Neural cell (in vitro differentiated cells): ENCODE results near the gene UBFD1.

Source experiments
- CTCF ChIP-seq: fragments of 450-650 bp; IDR thresholded peaks from 2 replicates; pipeline ENCODE4 v1.5.1; 2014; ENCODE audit warnings: antibody characterized with exemption, mild to moderate bottlenecking, moderate library complexity; ENCODE audit not compliant: poor library complexity, severe bottlenecking
- EP300 ChIP-seq: fragments of 450-650 bp; conservative IDR thresholded peaks from 2 replicates; pipeline ENCODE4 v1.6.1; 2014; ENCODE audit warnings: antibody characterized with exemption, mild to moderate bottlenecking, moderate library complexity; ENCODE audit not compliant: poor library complexity, severe bottlenecking
- EZH2 ChIP-seq: fragments of 200-600, 300-800 bp; shearing (Covaris generic), sonication (generic); IDR thresholded peaks from 2 replicates; pipeline ENCODE4 v1.6.1; 2014; ENCODE audit warnings: antibody characterized with exemption, low read length, borderline replicate concordance, mild to moderate bottlenecking; ENCODE audit not compliant: insufficient read depth, poor library complexity, severe bottlenecking
- MXI1 ChIP-seq: fragments of 450-650 bp; conservative IDR thresholded peaks from 2 replicates; pipeline ENCODE4 v1.6.1; 2014; ENCODE audit warnings: antibody characterized with exemption, mild to moderate bottlenecking; ENCODE audit not compliant: poor library complexity, severe bottlenecking
- POLR2AphosphoS5 ChIP-seq: IDR thresholded peaks from 2 replicates; pipeline ENCODE4 v1.6.1; 2012
- REST ChIP-seq: IDR thresholded peaks from 2 replicates; pipeline ENCODE4 v1.6.1; 2012; ENCODE audit warnings: borderline replicate concordance
- TAF1 ChIP-seq: IDR thresholded peaks from 2 replicates; pipeline ENCODE4 v1.6.1; 2012; ENCODE audit warnings: low read depth

- no peak for TF ChIP-seq EP300
- no peak for TF ChIP-seq TAF1
- no peak for TF ChIP-seq CTCF
- no peak for TF ChIP-seq EZH2
- TF ChIP-seq POLR2AphosphoS5 = no peak
- TF ChIP-seq REST = no peak
- TF ChIP-seq MXI1 = no peak
Measured at GRCh38 chr16:23519282-23519681, 38.2 kb upstream of the UBFD1 start.
